ENCODE data around the gene NPIPA5.
"Not testable (repeated sequence)": the region's sequence is repeated elsewhere in the genome, so short reads cannot be mapped to it uniquely, and the experiment has no call there.

The NPIPA5 gene

DNA sequence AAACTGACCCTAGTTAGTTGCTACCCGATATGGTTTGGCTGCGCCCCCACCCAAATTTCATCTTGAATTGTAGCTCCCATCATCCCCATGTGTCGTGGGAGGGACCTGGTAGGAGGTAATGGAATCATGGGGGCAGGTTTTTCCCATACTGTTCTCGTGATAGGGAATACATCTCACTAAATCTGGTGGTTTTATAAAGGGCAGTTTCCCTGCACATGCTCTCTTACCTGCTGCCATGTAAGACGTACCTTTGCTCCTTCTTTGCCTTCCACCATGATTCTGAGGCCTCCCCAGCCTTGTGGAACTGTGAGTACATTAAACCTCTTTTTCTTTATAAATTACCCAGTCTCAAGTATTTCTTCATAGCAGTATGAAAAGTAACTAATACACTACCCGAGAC is 10.0 kb upstream of the NPIPA5 start:
- H3K4me3 ChIP-seq (IDR thresholded peaks at IDR 0.05; ENCODE audit: insufficient read depth, low read depth, low read length); H3K79me2 ChIP-seq (ENCODE audit: insufficient read depth, low read depth); H3K36me3 ChIP-seq (ENCODE audit: insufficient read depth); H3K4me2 ChIP-seq; H3K9ac ChIP-seq; H4K20me1 ChIP-seq (ENCODE audit: insufficient read depth); H3K27me3 ChIP-seq (ENCODE audit: insufficient read depth, low read depth); H3K4me1 ChIP-seq (ENCODE audit: low read depth, poor library complexity, severe bottlenecking); H3K27ac ChIP-seq; H2AFZ ChIP-seq (ENCODE audit: low read depth): not testable (repeated sequence)

DNA sequence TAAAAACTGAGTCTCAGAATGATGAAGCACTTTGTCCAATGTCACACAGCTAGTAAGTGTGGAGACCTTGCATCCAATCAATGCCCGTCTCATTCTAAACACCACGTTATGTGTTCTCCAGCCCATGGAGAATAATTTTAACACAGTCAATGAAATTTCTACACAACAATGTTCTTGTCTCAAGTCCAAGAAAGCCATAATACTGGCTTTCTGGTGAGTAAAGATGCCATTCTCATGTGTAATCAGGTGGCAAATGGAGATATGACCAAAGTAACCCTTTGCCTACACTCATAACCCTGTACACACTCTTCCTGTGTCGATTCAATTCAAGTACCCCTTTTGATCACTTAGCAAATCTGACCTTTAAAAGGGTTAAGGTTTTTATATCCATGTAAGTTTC is 4.7 kb upstream of the NPIPA5 start:
- not testable (repeated sequence) for H2AFZ ChIP-seq (ENCODE audit: low read depth); H3K4me3 ChIP-seq (IDR thresholded peaks at IDR 0.05; ENCODE audit: insufficient read depth, low read depth, low read length); H3K79me2 ChIP-seq (ENCODE audit: insufficient read depth, low read depth); H4K20me1 ChIP-seq (ENCODE audit: insufficient read depth); H3K9ac ChIP-seq; H3K4me2 ChIP-seq; H3K27me3 ChIP-seq (ENCODE audit: insufficient read depth, low read depth); H3K27ac ChIP-seq; H3K4me1 ChIP-seq (ENCODE audit: low read depth, poor library complexity, severe bottlenecking); H3K36me3 ChIP-seq (ENCODE audit: insufficient read depth)

DNA sequence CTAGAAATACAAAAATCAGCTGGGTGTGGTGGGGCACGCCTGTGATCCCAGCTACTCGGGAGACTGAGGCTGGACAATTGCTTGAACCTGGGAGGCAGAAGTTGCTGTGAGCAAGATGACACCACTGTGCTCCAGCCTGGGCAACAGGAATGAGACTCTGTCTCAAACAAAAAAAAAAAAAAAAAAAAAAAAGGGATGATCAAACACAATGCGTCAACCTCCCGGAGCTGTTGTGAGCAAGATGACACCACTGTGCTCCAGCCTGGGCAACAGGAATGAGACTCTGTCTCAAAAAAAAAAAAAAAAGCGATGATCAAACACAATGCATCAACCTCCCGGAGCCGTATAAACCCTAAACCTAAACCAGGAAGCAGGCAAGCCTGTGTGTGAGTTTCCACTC is 20.6 kb downstream of the NPIPA5 start:
- not testable (repeated sequence) for H3K4me2 ChIP-seq; H3K79me2 ChIP-seq (ENCODE audit: insufficient read depth, low read depth); H3K36me3 ChIP-seq (ENCODE audit: insufficient read depth); H3K27me3 ChIP-seq (ENCODE audit: insufficient read depth, low read depth); H3K4me3 ChIP-seq (IDR thresholded peaks at IDR 0.05; ENCODE audit: insufficient read depth, low read depth, low read length); H3K4me1 ChIP-seq (ENCODE audit: low read depth, poor library complexity, severe bottlenecking); H2AFZ ChIP-seq (ENCODE audit: low read depth); H3K9ac ChIP-seq; H4K20me1 ChIP-seq (ENCODE audit: insufficient read depth); H3K27ac ChIP-seq

DNA sequence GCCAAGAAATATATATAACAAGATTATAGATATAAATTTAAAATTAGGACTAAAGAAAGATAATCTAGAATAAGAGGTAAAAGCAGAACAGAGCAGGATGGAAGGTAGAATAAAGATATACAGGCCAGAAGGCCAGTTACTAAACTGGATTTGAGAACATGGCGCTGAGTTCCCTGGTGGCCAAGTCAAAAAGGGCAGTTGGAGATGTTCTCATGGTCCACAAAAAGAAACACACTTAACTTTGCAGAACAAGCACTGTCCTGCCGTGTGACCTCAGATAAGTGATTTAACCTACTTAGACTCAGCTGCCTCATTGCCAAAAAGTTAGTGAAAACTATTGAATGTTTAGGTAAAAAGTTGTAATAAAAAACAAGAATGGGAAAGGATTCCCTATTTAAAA is 23.2 kb downstream of the NPIPA5 start:
- not testable (repeated sequence) for H3K79me2 ChIP-seq (ENCODE audit: insufficient read depth, low read depth); H3K4me3 ChIP-seq (IDR thresholded peaks at IDR 0.05; ENCODE audit: insufficient read depth, low read depth, low read length); H2AFZ ChIP-seq (ENCODE audit: low read depth); H3K27ac ChIP-seq; H3K9ac ChIP-seq; H3K36me3 ChIP-seq (ENCODE audit: insufficient read depth); H3K4me2 ChIP-seq; H3K4me1 ChIP-seq (ENCODE audit: low read depth, poor library complexity, severe bottlenecking); H4K20me1 ChIP-seq (ENCODE audit: insufficient read depth); H3K27me3 ChIP-seq (ENCODE audit: insufficient read depth, low read depth)

DNA sequence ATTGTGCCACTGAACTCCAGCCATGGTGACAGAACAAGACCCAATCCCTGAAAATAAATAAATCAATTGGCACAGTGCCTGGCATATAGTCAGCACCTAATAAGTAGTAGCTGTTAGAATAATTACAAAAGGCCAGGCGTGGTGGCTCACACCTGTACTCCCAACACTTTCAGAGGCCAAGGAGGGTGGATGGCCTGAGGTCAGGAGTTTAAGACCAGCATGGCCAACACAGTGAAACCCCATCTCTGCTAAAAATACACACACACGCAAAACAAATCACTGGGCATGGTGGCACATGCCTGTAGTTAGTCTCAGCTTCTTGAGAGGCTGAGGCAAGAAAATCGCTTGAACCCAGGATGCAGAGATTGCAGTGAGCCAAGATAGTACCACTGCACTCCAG is 25.2 kb downstream of the NPIPA5 start:
- not testable (repeated sequence) for H3K27me3 ChIP-seq (ENCODE audit: insufficient read depth, low read depth); H3K36me3 ChIP-seq (ENCODE audit: insufficient read depth); H3K27ac ChIP-seq; H3K4me3 ChIP-seq (IDR thresholded peaks at IDR 0.05; ENCODE audit: insufficient read depth, low read depth, low read length); H3K79me2 ChIP-seq (ENCODE audit: insufficient read depth, low read depth); H3K4me2 ChIP-seq; H4K20me1 ChIP-seq (ENCODE audit: insufficient read depth); H2AFZ ChIP-seq (ENCODE audit: low read depth); H3K4me1 ChIP-seq (ENCODE audit: low read depth, poor library complexity, severe bottlenecking); H3K9ac ChIP-seq

DNA sequence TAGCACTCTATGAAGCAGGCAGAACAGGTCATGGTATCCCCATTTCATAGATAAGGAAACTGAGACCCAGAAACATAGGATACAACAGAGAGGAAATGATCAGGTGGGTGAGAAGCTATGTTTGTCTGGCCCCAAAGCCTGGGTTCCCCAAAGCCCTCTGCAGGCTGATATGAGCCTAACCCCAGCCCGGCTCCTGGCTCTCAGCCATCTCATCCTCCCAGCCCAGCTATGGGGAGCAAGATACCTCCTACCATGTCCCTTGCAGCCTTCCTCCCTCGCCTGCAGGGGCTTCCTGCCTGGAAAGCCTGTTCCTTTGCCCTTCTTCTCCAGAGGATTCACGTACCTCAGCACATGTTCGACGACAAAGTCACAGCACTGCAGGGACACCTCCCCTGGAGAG is 26.3 kb downstream of the NPIPA5 start:
- not testable (repeated sequence) for H3K79me2 ChIP-seq (ENCODE audit: insufficient read depth, low read depth); H3K9ac ChIP-seq

DNA sequence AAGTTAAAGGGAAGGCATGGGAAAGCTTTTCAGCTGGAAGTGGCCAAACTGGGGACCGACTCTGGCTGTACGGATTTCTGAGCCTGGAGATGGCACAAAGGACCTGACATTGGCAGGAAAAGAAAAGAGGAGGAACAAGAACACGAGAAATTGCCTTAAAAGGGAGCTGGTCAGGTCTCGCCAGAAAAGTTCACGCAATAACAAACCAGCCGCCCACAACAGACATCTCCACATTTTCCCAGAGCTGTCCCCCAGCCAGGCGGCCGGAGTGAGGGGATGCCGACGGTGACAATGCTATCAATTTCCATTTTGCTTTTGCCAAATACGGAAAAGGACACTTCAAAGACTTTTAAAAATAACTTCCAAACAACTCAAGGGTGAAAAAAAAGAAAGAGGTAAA is 26.8 kb downstream of the NPIPA5 start:
- not testable (repeated sequence) for H3K79me2 ChIP-seq (ENCODE audit: insufficient read depth, low read depth); H3K4me2 ChIP-seq; H4K20me1 ChIP-seq (ENCODE audit: insufficient read depth); H3K27me3 ChIP-seq (ENCODE audit: insufficient read depth, low read depth); H3K27ac ChIP-seq; H3K4me1 ChIP-seq (ENCODE audit: low read depth, poor library complexity, severe bottlenecking); H2AFZ ChIP-seq (ENCODE audit: low read depth); H3K36me3 ChIP-seq (ENCODE audit: insufficient read depth); H3K4me3 ChIP-seq (IDR thresholded peaks at IDR 0.05; ENCODE audit: insufficient read depth, low read depth, low read length); H3K9ac ChIP-seq

More for the DNA sequence above, 26.3 kb downstream of the NPIPA5 start:
- not testable (repeated sequence) for H2AFZ ChIP-seq (ENCODE audit: low read depth); H3K4me2 ChIP-seq; H3K4me1 ChIP-seq (ENCODE audit: low read depth, poor library complexity, severe bottlenecking); H3K27me3 ChIP-seq (ENCODE audit: insufficient read depth, low read depth); H3K36me3 ChIP-seq (ENCODE audit: insufficient read depth); H4K20me1 ChIP-seq (ENCODE audit: insufficient read depth); H3K4me3 ChIP-seq (IDR thresholded peaks at IDR 0.05; ENCODE audit: insufficient read depth, low read depth, low read length); H3K27ac ChIP-seq

DNA sequence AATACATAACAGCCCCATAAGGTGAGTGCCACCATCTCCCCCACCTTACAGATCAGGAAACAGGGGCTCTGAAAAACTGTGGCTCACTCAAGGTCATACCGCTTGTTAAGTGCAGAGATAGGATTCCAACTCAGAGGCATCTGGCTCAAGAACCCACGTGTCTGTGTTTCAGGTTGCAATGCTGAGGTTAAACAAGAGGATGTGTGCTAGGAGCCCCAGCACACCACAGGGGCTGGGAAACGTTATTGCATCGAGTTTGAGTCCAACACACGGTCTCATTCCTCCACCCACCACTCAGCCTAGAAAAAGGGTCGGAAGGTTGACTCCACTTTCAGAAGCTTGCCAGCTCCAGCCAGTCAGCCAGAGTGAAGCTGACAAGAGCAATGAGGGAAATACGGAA is 29.4 kb downstream of the NPIPA5 start:
- not testable (repeated sequence) for H3K79me2 ChIP-seq (ENCODE audit: insufficient read depth, low read depth); H3K27me3 ChIP-seq (ENCODE audit: insufficient read depth, low read depth); H3K4me3 ChIP-seq (IDR thresholded peaks at IDR 0.05; ENCODE audit: insufficient read depth, low read depth, low read length); H3K9ac ChIP-seq; H2AFZ ChIP-seq (ENCODE audit: low read depth); H3K4me2 ChIP-seq; H3K36me3 ChIP-seq (ENCODE audit: insufficient read depth); H3K27ac ChIP-seq; H3K4me1 ChIP-seq (ENCODE audit: low read depth, poor library complexity, severe bottlenecking); H4K20me1 ChIP-seq (ENCODE audit: insufficient read depth)

DNA sequence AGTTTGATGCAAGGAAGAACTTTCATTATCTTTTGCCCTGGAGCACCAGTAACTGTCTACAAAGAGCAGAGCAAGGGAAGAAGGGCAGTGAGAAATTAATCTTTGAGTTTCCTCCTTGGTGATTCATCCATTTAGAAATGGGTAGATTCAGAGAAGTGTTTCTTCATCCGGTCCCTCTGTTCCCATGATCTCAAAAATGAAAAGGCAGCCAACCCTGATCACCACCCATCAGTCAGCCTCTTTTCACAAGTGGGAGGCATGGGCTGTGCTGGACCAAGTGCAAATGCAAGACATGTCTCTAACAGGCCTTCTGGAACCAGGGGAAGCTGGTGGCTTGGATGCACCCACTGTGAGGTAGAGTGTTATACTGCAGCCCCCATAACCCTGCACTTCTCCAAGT is 35.8 kb downstream of the NPIPA5 start:
- not testable (repeated sequence) for H2AFZ ChIP-seq (ENCODE audit: low read depth); H4K20me1 ChIP-seq (ENCODE audit: insufficient read depth); H3K36me3 ChIP-seq (ENCODE audit: insufficient read depth); H3K27ac ChIP-seq; H3K27me3 ChIP-seq (ENCODE audit: insufficient read depth, low read depth); H3K4me3 ChIP-seq (IDR thresholded peaks at IDR 0.05; ENCODE audit: insufficient read depth, low read depth, low read length); H3K4me1 ChIP-seq (ENCODE audit: low read depth, poor library complexity, severe bottlenecking); H3K4me2 ChIP-seq; H3K9ac ChIP-seq; H3K79me2 ChIP-seq (ENCODE audit: insufficient read depth, low read depth)

DNA sequence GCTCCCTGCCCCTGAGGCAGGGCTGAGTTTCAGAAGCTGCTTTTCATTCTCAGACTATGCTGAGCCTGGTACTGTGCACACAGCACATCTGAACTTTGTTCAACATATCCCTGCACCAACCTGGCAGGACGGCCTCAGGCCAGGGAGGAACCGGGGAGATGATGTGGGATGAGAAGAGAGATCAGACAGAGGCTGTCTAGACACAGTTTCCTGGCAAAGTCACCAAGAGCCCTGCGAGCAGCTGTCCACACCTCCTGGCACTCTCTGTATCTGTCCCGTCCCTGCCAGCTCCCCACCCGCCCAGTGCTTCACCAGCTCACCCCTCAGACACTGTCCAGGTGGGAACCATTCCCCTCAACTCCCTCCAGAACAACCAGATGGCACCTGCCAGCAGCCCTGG is 39.1 kb downstream of the NPIPA5 start:
- not testable (repeated sequence) for H3K4me1 ChIP-seq (ENCODE audit: low read depth, poor library complexity, severe bottlenecking); H3K27me3 ChIP-seq (ENCODE audit: insufficient read depth, low read depth); H2AFZ ChIP-seq (ENCODE audit: low read depth); H3K36me3 ChIP-seq (ENCODE audit: insufficient read depth); H3K9ac ChIP-seq; H3K4me2 ChIP-seq; H4K20me1 ChIP-seq (ENCODE audit: insufficient read depth); H3K79me2 ChIP-seq (ENCODE audit: insufficient read depth, low read depth); H3K4me3 ChIP-seq (IDR thresholded peaks at IDR 0.05; ENCODE audit: insufficient read depth, low read depth, low read length); H3K27ac ChIP-seq

DNA sequence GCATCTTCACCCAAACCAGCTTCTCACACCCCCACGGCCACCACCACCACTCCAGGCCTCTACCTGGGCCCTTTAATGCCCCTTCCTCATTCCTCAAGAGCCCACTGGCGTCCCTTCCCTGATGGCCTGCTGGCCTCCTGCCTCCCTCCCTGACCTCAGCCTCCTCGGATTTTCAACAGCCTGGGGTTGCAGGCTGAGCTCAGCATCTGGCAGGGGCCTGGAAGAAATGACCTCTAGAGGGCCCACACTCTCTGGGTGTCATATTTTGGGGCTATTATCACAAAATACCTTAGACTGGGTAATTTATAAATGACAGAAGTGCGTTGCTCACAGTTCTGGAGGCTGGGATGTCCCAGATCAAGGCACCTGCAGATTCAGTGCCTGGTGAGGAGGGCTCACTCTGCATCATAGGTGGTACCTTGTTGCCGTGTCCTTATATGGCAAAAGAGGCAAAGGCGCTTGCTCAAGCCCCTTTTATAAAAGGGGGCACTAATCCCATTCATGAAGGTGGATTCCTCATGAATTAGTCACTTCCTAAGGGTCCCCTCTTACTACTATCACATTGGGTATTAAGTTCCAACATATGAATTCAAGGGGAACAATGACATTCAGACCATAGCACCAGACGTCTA is 40.0 kb downstream of the NPIPA5 start:
- not testable (repeated sequence) for H3K79me2 ChIP-seq (ENCODE audit: insufficient read depth, low read depth); H3K4me2 ChIP-seq; H3K4me1 ChIP-seq (ENCODE audit: low read depth, poor library complexity, severe bottlenecking); H3K9ac ChIP-seq; H4K20me1 ChIP-seq (ENCODE audit: insufficient read depth); H3K27me3 ChIP-seq (ENCODE audit: insufficient read depth, low read depth); H3K4me3 ChIP-seq (IDR thresholded peaks at IDR 0.05; ENCODE audit: insufficient read depth, low read depth, low read length); H3K36me3 ChIP-seq (ENCODE audit: insufficient read depth); H2AFZ ChIP-seq (ENCODE audit: low read depth); H3K27ac ChIP-seq

Measured in KMS-11 (cell line).